Right cardiac atrium (tissue), 5 donors: Measurements from ENCODE around the gene SYNRG. TPM values are rescaled to one million over a fixed set of nuclear protein-coding genes. Genes with fewer than 3 reads are reported as not detected.
A peak's percentile ranks its signal among the peaks of the same experiment; 100 is the strongest.
"Not testable (repeated sequence)": the region's sequence is repeated elsewhere in the genome, so short reads cannot be mapped to it uniquely, and the experiment has no call there.

Source experiments
- ATAC-seq, 2 donors: fragments of 200-7000 bp; cut with Tn5 transposase; one replicate each; pipeline versions ENCODE4 v1.8.0 to v1.9.1; 2020; ENCODE audit warnings: moderate library complexity in 2 of 2, mild to moderate bottlenecking in 1 of 2
- DNase-seq, 3 donors: peaks; one replicate each; pipeline ENCODE4 v3.0.0-alpha.2; 2020
- H3K27ac ChIP-seq: one replicate; pipeline ENCODE4 v1.5.1; 2013; ENCODE audit warnings: mild to moderate bottlenecking, low read length, control low read depth, moderate library complexity
- H3K27me3 ChIP-seq: one replicate; pipeline ENCODE4 v1.6.1; 2013; ENCODE audit not compliant: control insufficient read depth, insufficient read depth
- H3K4me1 ChIP-seq: one replicate; pipeline ENCODE4 v1.6.1; 2013; ENCODE audit warnings: low read length; ENCODE audit not compliant: control insufficient read depth, insufficient read depth
- H3K4me3 ChIP-seq: one replicate; pipeline ENCODE4 v1.5.1; 2013; ENCODE audit warnings: low read length, control low read depth
- H3K9me3 ChIP-seq: one replicate; pipeline ENCODE4 v1.6.1; 2013; ENCODE audit warnings: low read length; ENCODE audit not compliant: control insufficient read depth
- WGBS: extraction: QIAGEN DNeasy Blood & Tissue Kit; methylation state at CpG from one replicate; pipeline ENCODE4 v1.1.7; 2013; 5-methylcytosine and 5-hydroxymethylcytosine counted together
- intact Hi-C, 4 donors: fragments of 100-400 bp; cut with DNase I; formaldehyde crosslinking; loops; one replicate each; pipeline versions ENCODE4 v1.11.0 to v1.14.0; 2022 to 2023
- polyA plus RNA-seq: library from polyadenylated mRNA; stranded (reverse); fragments of 200-250 nt; gene quantifications from one replicate; pipeline ENCODE4 v1.2.3, GENCODE V29; 2013
- total RNA-seq, 4 donors: library from RNA; stranded (reverse); fragmentation: NEBNext Ultra II Directional; extraction: Animal tissue kit (Norgen Biotek cat#: 25700); gene quantifications; one replicate each; pipeline ENCODE4 v1.2.1, GENCODE V29; 2021
- donor health status: healthy with polysubstance abuse.
- donor health status: DM: no; HTN: yes; CAD: no.
- donor health status: DM: no; HTN: no; CAD: no.
- donor health status: DM: no; HTN: yes; CAD: no; lungs with severe emphysema.
- donor health status: DM: yes; HTN: yes; CAD: no.

SYNRG gene
- total and polyA plus RNA-seq, 5 donors: 6.0 to 35.9 (median 35.5) TPM

DNA sequence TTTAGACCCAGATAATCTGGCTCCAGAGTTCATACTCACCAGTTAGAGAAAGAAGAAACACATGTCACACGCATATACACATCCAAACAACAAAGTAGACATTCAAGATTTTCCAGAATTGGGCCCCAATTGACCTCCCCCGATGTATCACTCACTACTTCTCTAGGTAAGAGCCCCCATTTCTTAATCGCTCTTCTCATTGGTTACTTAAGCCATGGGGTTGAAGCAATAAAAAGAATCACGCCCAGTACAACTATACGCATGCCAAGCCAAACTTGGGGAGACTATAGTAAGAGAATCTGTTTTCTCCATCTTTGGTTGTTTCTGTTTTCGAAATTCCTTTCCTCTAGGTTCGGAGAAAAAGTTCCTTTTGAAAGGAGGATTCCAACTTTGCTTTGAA, 33.5 kb upstream of the SYNRG start:
- Histone ChIP-seq H3K9me3 (no peaks in the 10 kb centered on the region), H3K4me3 (peak overlapping the region; percentile 83), H3K4me1 (no peaks in the 10 kb centered on the region), H3K27me3 (no peaks in the 10 kb centered on the region), H3K27ac (peak overlapping the region; percentile 90)
- ATAC-seq (peak; percentile 38 to 51), DNase-seq (no peak)
- intact Hi-C loops: loop anchor here in 1 of 4 donors (10.0 kb wide), 1 partner anchor 172 kb away; no protein-coding TSS in a partner anchor
- WGBS: under 1% methylated on average over 7 of the region's 7 CpGs

DNA sequence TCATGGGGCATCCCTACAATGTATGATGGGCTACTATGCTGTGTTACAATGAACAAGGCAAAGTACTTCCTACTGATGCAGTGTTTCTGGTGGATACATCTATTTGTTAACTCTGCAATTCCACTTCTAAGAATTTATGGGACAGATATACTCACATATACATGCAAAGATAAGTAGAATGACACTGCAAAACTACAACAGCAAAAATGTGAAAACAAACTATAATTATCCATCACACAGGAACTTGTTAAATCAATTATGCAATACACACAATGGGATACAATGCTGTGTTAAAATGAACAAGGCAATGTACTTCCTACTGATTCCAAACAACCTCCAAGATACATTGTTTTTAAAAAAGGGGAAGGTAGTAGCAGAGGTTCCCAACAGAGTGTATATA, 30.8 kb upstream of the SYNRG start:
- intact Hi-C loops: loop anchor here in 1 of 4 donors (10.0 kb wide), 1 partner anchor 175 kb away; no protein-coding TSS in a partner anchor
- DNase-seq (no peak), ATAC-seq (no peak)
- no peaks in the 10 kb centered on the region for H3K27me3 ChIP-seq
- H3K9me3 ChIP-seq: no peaks in the 10 kb centered on the region
- no peaks in the 10 kb centered on the region for H3K4me1 ChIP-seq
- no peak overlapping the region for H3K4me3 ChIP-seq
- H3K27ac ChIP-seq: no peak overlapping the region

DNA sequence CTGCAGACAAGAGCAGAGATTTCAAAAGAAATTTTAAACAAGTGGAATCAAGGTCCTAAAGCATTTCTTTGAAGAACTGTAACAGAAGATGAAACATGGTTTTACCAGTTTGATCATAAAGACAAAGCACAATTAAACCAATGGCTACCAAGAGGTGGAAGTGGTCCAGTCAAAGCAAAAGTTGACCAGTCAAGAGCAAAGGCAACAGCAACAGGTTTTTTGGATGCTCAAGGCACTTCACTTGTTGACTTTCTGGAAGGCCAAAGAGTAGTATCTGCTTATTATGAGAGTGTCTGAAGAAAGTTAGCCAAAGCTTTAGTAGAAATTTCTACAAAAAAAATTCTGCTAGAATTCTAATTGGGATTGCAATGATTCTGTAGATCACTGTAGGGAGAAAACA, 28.7 kb upstream of the SYNRG start:
- intact Hi-C loops: no loop called here
- no peaks in the 10 kb centered on the region for H3K4me1 ChIP-seq
- ATAC-seq (no peak), DNase-seq (no peak)
- H3K27me3 ChIP-seq: no peaks in the 10 kb centered on the region
- H3K27ac ChIP-seq: no peak overlapping the region
- H3K4me3 ChIP-seq: no peak overlapping the region
- no peaks in the 10 kb centered on the region for H3K9me3 ChIP-seq

DNA sequence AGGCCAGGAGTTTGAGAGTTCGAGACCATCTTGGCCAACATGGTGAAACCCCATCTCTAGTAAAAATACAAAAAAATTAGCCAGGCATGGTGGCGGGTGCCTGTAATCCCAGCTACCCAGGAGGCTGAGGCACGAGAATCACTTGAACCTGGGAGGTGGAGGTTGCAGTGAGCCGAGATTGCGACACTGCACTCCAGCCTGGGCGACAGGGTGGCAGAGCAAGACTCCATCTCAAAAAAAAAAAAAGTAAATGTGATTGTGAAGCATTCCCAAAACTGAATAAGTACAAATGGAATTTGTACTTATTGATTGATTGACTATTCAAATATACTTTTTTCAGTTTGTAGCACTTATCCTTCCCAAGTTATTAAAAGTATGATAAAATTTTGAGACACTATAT, 7.2 kb upstream of the SYNRG start:
- H3K27me3 ChIP-seq, H3K27ac ChIP-seq, H3K4me3 ChIP-seq, DNase-seq, H3K4me1 ChIP-seq, ATAC-seq, H3K9me3 ChIP-seq, intact Hi-C loops: not testable (repeated sequence)
- 95% methylated on average over 6 of the region's 6 CpGs for WGBS

DNA sequence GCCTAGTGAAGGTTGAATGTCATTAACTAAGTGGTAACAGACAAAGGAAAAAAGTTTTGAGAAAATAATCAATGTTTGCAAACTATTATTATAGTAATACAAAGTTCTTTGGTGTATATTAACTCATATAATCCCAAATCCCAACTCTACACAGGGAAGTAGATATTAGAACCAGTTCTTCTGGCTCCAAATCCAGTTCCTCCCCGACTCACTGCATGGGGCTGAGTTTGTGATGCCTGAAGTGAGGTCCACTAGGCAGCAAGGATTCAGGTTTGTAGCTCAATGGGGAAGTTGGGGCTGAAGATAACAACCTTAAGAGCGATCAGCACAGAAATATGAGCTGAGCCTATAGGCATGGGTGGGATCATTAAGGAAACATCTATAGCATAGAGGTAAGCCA, 5.6 kb upstream of the SYNRG start:
- no peak for ATAC-seq
- WGBS: 96% methylated on average over 2 of the region's 2 CpGs
- no peak overlapping the region for H3K27ac ChIP-seq
- DNase-seq: no peak
- no peaks in the 10 kb centered on the region for H3K4me1 ChIP-seq
- intact Hi-C loops: no loop called here
- no peak overlapping the region for H3K4me3 ChIP-seq
- no peaks in the 10 kb centered on the region for H3K27me3 ChIP-seq
- H3K9me3 ChIP-seq: no peaks in the 10 kb centered on the region

DNA sequence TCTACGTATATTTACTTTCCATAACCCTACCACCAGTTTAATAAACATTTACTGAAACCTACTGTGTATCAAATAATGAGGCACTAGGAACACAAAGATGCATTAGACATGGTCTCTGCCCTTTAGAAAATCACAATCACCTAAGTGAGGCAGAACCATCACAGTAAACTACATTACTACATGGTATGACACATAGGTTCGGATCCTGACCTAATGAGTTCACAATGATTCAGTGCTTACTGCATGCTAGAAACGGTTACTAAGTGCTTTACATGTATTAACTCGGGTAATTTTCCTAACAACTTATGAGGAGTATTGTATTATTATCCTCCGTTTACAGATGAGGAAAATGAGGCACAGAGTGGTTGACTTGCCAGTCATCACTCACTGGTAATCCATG, 5.2 kb upstream of the SYNRG start:
- no peaks in the 10 kb centered on the region for H3K27me3 ChIP-seq
- intact Hi-C loops: no loop called here
- H3K4me1 ChIP-seq: no peaks in the 10 kb centered on the region

DNA sequence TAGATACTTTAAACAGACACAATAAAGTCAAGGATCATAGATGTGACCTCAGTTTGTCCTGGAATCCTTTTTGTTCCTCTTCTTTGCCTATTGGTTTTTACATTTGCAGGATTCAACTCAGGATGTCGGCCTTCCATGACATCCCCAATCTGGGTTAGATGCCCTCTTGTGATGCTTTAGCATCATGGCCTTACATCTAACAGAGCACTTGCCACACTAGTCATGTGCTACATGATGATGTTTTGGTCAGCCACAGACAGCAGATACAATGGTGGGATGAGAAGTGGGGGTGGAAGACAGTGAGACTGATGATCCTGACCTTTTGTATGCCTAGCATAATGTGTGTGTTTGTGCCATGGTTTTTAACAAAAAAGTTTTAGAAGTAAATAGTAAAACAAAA, 1.8 kb upstream of the SYNRG start:
- WGBS: 89% methylated on average over 1 of the region's 1 CpG
- Histone ChIP-seq H3K27me3 (no peaks in the 10 kb centered on the region), H3K4me3 (no peak overlapping the region), H3K4me1 (no peaks in the 10 kb centered on the region), H3K9me3 (no peaks in the 10 kb centered on the region), H3K27ac (no peak overlapping the region)
- intact Hi-C loops: no loop called here
- no peak for DNase-seq
- ATAC-seq: no peak

More for the DNA sequence above, 5.2 kb upstream of the SYNRG start:
- Histone ChIP-seq H3K9me3 (no peaks in the 10 kb centered on the region), H3K27ac (no peak overlapping the region), H3K4me3 (no peak overlapping the region)
- no peak for ATAC-seq
- DNase-seq: no peak
- 96% methylated on average over 5 of the region's 5 CpGs for WGBS

DNA sequence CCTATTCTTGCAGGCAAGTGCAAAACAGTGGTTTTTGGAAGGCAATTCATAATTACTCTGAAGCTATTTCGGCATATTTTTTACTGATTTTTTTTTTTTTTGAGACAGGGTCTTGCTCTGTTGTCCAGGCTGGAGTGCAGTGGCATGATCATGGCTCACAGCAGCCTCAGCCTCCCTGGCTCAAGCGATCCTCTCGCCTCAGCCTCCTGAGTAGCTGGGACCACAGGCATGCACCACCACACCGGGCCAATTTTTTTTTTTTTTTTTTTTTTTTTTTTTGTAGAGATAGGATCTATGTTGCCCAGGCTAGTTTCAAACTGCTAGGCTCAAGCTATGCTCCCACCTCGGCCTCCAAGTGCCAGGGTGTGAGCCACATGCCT, 813 bp upstream of the SYNRG start:
- H3K27ac ChIP-seq, H3K27me3 ChIP-seq, H3K9me3 ChIP-seq, ATAC-seq, intact Hi-C loops, H3K4me1 ChIP-seq: not testable (repeated sequence)
- WGBS: 88% methylated on average over 5 of the region's 5 CpGs
- H3K4me3 ChIP-seq: peak overlapping the region; percentile 85
- DNase-seq: peak in 1 of 3 donors; percentile 55

DNA sequence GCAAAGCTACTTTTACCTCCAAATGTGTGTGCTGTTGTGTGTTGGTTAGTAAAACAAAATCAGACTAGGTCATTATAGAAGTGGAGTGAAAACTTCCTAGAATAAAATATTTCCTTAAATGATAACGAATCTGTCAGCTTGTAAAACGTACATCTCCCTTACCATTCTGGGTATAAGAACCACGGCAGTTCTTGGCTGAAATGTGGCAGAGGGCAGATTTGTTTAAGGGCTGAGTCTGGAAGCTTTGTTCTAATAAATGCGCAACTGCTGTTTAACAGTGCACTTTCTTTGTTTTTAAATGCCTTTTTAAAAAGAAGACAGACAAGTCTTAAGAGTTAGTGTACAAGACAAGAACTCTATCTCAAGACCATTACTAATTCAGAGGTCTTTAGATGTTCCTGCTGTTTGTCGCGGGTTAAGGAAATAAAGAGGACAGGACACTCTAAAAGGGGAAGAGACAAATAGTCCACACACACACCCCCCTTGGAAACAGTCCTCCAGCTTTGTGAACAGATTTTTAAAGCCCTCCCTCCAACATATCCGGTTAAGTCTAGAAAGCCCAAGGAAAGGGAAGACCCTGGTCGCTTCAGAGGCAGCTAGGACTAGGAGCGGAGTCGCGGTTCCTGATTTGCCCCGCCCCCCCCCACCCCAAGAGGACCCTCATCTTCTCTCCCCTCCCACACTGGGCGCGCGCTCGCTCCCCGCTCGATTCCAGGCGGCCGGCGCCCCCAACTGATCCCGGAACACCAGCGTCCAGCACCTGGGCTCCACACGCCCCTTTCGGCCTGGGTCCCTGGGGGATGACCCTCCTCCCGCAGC, 658 bp downstream of the SYNRG start:
- DNase-seq: no peak
- H3K27me3 ChIP-seq: no peaks in the 10 kb centered on the region
- intact Hi-C loops: no loop called here
- WGBS: under 1% methylated on average over 26 of the region's 26 CpGs
- H3K9me3 ChIP-seq: no peaks in the 10 kb centered on the region
- H3K27ac ChIP-seq: peak overlapping the region; percentile 66
- peak; percentile 42 to 63 for ATAC-seq
- peak overlapping the region; percentile 85 for H3K4me3 ChIP-seq
- H3K4me1 ChIP-seq: peaks cover 2% of the 10 kb centered on the region

DNA sequence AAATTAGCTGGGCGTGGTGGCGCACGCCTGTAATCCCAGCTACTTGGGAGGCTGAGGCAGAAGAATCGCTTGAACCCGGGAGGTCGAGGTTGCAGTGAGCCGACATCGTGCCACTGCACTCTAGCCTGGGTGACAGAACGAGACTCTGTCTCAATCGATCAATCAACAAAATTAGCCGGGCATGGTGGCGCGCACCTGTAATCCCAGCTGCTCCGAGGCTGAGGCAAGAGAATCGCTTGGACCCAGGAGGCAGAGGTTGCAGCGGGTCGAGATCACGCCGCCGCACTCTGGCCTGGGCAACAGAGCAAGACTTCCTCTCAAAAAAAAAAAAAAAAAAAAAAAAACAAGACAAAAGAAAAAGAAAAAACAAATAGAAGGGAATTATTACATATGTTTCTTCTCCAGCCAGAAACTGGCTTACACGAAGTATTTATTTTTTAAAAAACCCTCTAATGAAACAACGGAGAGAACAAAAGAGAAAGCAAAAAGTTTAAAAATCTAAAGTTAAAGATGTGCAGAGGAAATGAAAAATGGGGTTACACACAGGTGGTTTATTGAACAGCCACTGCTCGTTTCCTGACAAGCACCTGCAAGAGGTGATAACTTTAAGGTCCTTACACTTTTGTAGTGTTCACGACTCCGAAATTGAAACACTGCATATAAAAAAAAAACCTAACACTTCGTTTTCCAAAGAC, 1.4 kb downstream of the SYNRG start:
- ATAC-seq (no peak), DNase-seq (peak in 2 of 3 donors; percentile 49 to 57)
- Histone ChIP-seq H3K27me3 (no peaks in the 10 kb centered on the region), H3K9me3 (no peaks in the 10 kb centered on the region), H3K27ac (no peak overlapping the region), H3K4me1 (peaks cover 2% of the 10 kb centered on the region), H3K4me3 (peak overlapping the region; percentile 85)
- intact Hi-C loops: no loop called here
- WGBS: 72% methylated on average over 26 of the region's 26 CpGs

DNA sequence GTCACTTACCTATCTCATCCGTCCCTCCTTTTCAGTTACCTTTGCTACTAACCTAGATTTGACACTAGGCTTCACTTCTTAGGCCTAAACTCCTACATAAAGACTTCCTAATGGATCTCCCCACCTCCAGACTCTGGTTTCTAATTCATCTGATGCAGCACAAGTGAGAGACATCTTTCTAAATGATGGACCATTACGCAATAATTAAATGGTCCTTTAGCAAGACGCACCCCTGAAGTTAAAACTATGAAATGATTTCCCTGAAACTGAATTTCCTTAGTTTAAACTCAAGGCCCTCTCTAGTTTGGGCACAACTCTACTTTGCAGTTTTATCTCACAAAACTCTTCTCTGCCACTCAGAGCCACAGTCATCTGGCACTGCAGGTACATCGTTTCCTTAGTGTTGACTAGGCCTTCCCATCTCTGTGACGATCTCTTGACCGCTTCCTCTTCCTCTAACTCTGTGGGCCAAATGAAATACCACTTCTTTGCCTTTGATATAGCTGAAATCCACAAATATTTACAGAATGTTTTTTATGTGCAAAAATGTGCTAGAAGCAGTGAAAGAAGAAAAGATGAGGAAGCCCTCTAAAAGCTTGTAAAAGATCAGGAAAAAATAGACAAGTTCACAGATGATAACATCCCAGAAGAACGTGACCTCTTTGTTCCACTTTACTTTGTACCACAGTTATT, 3.3 kb downstream of the SYNRG start:
- Histone ChIP-seq H3K27ac (no peak overlapping the region), H3K27me3 (no peaks in the 10 kb centered on the region), H3K4me3 (no peak overlapping the region), H3K9me3 (no peaks in the 10 kb centered on the region), H3K4me1 (peaks cover 2% of the 10 kb centered on the region)
- 73% methylated on average over 7 of the region's 7 CpGs for WGBS
- ATAC-seq: no peak
- no peak for DNase-seq
- intact Hi-C loops: no loop called here
